B cell (primary cell): ENCODE data around the gene FTSJ3. TPM values are rescaled to one million over a fixed set of nuclear protein-coding genes. Genes with fewer than 3 reads are reported as not detected.
A peak's percentile ranks its signal among the peaks of the same experiment; 100 is the strongest.

ENCODE experiments used
- ATAC-seq: fragments of 200-7000 bp; cut with Tn5 transposase; one replicate; pipeline ENCODE4 v1.10.0; 2021; ENCODE audit warnings: low read depth, mild to moderate bottlenecking, moderate number of reproducible peaks, moderate library complexity
- CTCF ChIA-PET: fragments of 350-600 bp; sonication (Branson Sonifier 250); formaldehyde crosslinking; loops from one replicate; lab custom pipeline; 2021; ENCODE audit warnings: antibody characterized with exemption, inconsistent platforms; lab: Charles Lee
- POLR2A ChIA-PET: fragments of 350-600 bp; sonication (Branson Sonifier 250); formaldehyde crosslinking; loops from one replicate; lab custom pipeline; 2021; ENCODE audit warnings: antibody characterized with exemption; lab: Charles Lee
- DNase-seq: peaks from one replicate; pipeline ENCODE4 v3.0.0; 2013
- H2AFZ ChIP-seq: 2 replicates; pipeline ENCODE4 v1.6.1; 2012; ENCODE audit warnings: mild to moderate bottlenecking, low read depth, low read length; ENCODE audit not compliant: insufficient read depth, poor library complexity, severe bottlenecking
- H3K27ac ChIP-seq, 2 donors: 1 replicate in 1 of 2; 2 replicates in 1 of 2; pipeline ENCODE4 v1.5.1; 2012 to 2013; ENCODE audit warnings: low read length in 2 of 2, mild to moderate bottlenecking in 2 of 2, moderate library complexity in 1 of 2
- H3K27me3 ChIP-seq, 4 experiments: fragments of 200-600 bp in 1 of 4; sonication (generic) in 1 of 4; replicated peaks in 1 of 4; 1 replicate in 2 of 4; 2 replicates in 2 of 4; pipeline versions ENCODE4 v1.6.1 to v1.7.0; 2013 to 2016; ENCODE audit warnings: low read length in 3 of 4, mild to moderate bottlenecking in 2 of 4, mixed read lengths in 1 of 4, moderate library complexity in 1 of 4; ENCODE audit not compliant: insufficient read depth in 4 of 4, control insufficient read depth in 3 of 4; ENCODE audit errors: control extremely low read depth in 1 of 4
- H3K36me3 ChIP-seq, 2 experiments: replicated peaks in 1 of 2; 1 replicate in 1 of 2; 2 replicates in 1 of 2; pipeline versions ENCODE4 v1.6.1 to v1.7.1; 2013; ENCODE audit warnings: low read length in 1 of 2; ENCODE audit not compliant: insufficient read depth in 2 of 2, control insufficient read depth in 1 of 2; ENCODE audit errors: control extremely low read depth in 1 of 2, extremely low read depth in 1 of 2
- H3K4me1 ChIP-seq, 2 donors: fragments of 200-600 bp in 1 of 2; sonication (generic) in 1 of 2; 1 replicate in 1 of 2; 2 replicates in 1 of 2; pipeline versions ENCODE4 v1.5.1 to v1.6.1; 2013 to 2017; ENCODE audit warnings: low read length in 2 of 2; ENCODE audit not compliant: control insufficient read depth in 2 of 2, insufficient read depth in 2 of 2
- H3K4me2 ChIP-seq: replicated peaks from 2 replicates; pipeline ENCODE3; 2012; ENCODE audit warnings: mild to moderate bottlenecking, low read depth, low read length; ENCODE audit not compliant: poor library complexity, severe bottlenecking
- H3K4me3 ChIP-seq, 5 experiments: fragments of 200-600 bp in 1 of 5; sonication (generic) in 1 of 5; 1 replicate in 3 of 5; 2 replicates in 2 of 5; pipeline versions ENCODE4 v1.5.1 to v1.7.0; 2011 to 2016; ENCODE audit warnings: low read length in 4 of 5, mild to moderate bottlenecking in 4 of 5, low read depth in 2 of 5, control low read depth in 1 of 5, moderate library complexity in 1 of 5; ENCODE audit not compliant: insufficient read depth in 1 of 5; ENCODE audit errors: control extremely low read depth in 1 of 5, extremely low read depth in 1 of 5
- H3K79me2 ChIP-seq: fragments of 200-600 bp; sonication (generic); one replicate; pipeline ENCODE4 v1.6.0; 2016; ENCODE audit warnings: low read length; ENCODE audit not compliant: control insufficient read depth, insufficient read depth
- H3K9ac ChIP-seq: fragments of 200-600 bp; sonication (generic); 2 replicates; pipeline ENCODE4 v1.6.1; 2017; ENCODE audit warnings: mild to moderate bottlenecking, low read length, moderate library complexity
- H3K9me3 ChIP-seq, 3 donors: one replicate each; pipeline versions ENCODE4 v1.6.1 to v1.7.1; 2013; ENCODE audit warnings: low read length in 2 of 3; ENCODE audit not compliant: control insufficient read depth in 2 of 3, insufficient read depth in 1 of 3; ENCODE audit errors: control extremely low read depth in 1 of 3
- H4K20me1 ChIP-seq: 2 replicates; pipeline ENCODE4 v1.6.0; 2012; ENCODE audit warnings: mild to moderate bottlenecking, low read length; ENCODE audit not compliant: insufficient read depth, control insufficient read depth, poor library complexity, severe bottlenecking
- H3K27ac Mint-ChIP-seq: one replicate; pipeline ENCODE4 v1.8.0; 2021; ENCODE audit warnings: mixed read lengths
- H3K27me3 Mint-ChIP-seq: one replicate; pipeline ENCODE4 v1.8.0; 2021; ENCODE audit warnings: mixed read lengths
- H3K4me1 Mint-ChIP-seq: one replicate; pipeline ENCODE4 v1.8.0; 2021; ENCODE audit warnings: mixed read lengths
- H3K4me3 Mint-ChIP-seq: one replicate; pipeline ENCODE4 v1.8.0; 2021; ENCODE audit warnings: mixed read lengths
- H3K9me3 Mint-ChIP-seq: one replicate; pipeline ENCODE4 v1.8.0; 2022; ENCODE audit warnings: mixed read lengths; ENCODE audit not compliant: insufficient read depth
- CTCF ChIP-seq: fragments of 200-600 bp; IDR thresholded peaks from one replicate; pipeline ENCODE4 v1.8.0; 2022; ENCODE audit warnings: antibody characterized with exemption, mild to moderate bottlenecking
- EZH2 ChIP-seq: IDR thresholded peaks from 2 replicates; pipeline ENCODE4 v1.6.1; 2012; ENCODE audit warnings: borderline replicate concordance, low read depth, mild to moderate bottlenecking, moderate library complexity, low read length; ENCODE audit not compliant: insufficient read depth, poor library complexity, severe bottlenecking
- WGBS: methylation state at CpG from one replicate; pipeline ENCODE4 v1.1.5; 2013; ENCODE audit warnings: missing lambda C conversion rate; ENCODE audit not compliant: insufficient coverage; 5-methylcytosine and 5-hydroxymethylcytosine counted together
- intact Hi-C: fragments of 100-400 bp; cut with micrococcal nuclease; formaldehyde crosslinking; loops from one replicate; pipeline ENCODE4 v1.10.0; 2022
- polyA plus RNA-seq: library from polyadenylated mRNA; depleted of rRNA; stranded (reverse); fragments of >200 nt; gene quantifications from 2 replicates; pipeline ENCODE4 v1.2.3, GENCODE V29; 2012
- total RNA-seq, 2 donors: library from RNA; stranded (reverse); fragments of 120-200 nt in 1 of 2; gene quantifications; 1 replicate in 1 of 2; 2 replicates in 1 of 2; pipeline versions ENCODE4 v1.2.3 to v1.2.4, GENCODE V29; 2013 to 2022

The FTSJ3 gene
- total and polyA plus RNA-seq, 2 donors (not counting 1 experiment from before 2014, with no cell fraction given): 26.5 to 75.9 TPM

DNA sequence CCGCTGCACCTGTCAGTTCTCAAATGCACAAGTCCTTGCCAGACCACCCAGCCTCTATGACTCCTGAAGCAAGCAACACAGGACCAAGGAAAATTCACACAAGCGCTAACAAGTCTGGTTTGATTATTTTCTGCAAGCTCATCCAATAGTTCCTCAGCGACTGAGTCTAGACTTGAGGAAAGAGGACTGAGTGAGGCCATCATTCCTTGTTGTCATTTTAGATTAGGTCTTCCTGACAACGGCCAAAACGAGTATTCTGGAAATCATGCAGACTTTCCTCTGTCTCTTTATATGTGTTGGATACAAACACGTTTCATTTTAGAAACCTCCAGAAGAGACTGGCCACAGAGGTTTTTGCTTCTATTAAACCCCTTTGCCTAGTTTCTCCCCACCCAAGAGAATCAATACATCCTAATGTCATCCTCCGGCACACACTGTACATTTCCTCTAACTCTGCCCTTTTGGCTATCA lies 54.6 kb downstream of the FTSJ3 start:
- Histone ChIP-seq H3K79me2 (peaks cover 87% of the 10 kb centered on the region), H3K9ac (peak overlapping the region; percentile 92), H3K9me3 (no peaks in the 10 kb centered on the region), H3K4me1 (peaks cover 28 to 34% of the 10 kb centered on the region in 2 donors), H2AFZ (peak overlapping the region; percentile 93), H3K36me3 (peaks cover 4 to 17% of the 10 kb centered on the region in 2 experiments), H3K4me3 (peak overlapping the region; percentile 78 to 99 (median 89)), H3K27ac (peak overlapping the region; percentile 78 to 94), H4K20me1 (peaks cover 41% of the 10 kb centered on the region), H3K27me3 (no peaks in the 10 kb centered on the region), H3K4me2 (peak overlapping the region; percentile 88)
- ChIA-PET CTCF (interaction anchor here (0.7 to 3.2 kb wide), 7 partner anchors 8 to 78 kb away, joined by 3 to 15 read pairs (median 6); partner anchors contain the start of gene STRADA), POLR2A (interaction anchor here (0.6 to 4.1 kb wide), 14 partner anchors 11 to 734 kb away, joined by 4 to 113 read pairs (median 6); partner anchors contain the start of genes CEP95, DCAF7, DDX5 and FTSJ3)
- no peaks in the 10 kb centered on the region for H3K27me3 Mint-ChIP-seq
- TF ChIP-seq EZH2: no peak
- no peak for TF ChIP-seq CTCF
- H3K9me3 Mint-ChIP-seq: no peaks in the 10 kb centered on the region
- DNase-seq (no peak), ATAC-seq (no peak)
- H3K27ac Mint-ChIP-seq: peak overlapping the region; percentile 99
- 8% methylated on average over 5 of the region's 7 CpGs for WGBS
- peak overlapping the region; percentile 98 for H3K4me3 Mint-ChIP-seq
- intact Hi-C loops: loop anchor here (1.0 to 5.0 kb wide), 8 partner anchors 32 to 374 kb away; partner anchors contain the start of genes DCAF7, FTSJ3, ICAM2 and MAP3K3
- H3K4me1 Mint-ChIP-seq: peaks cover 49% of the 10 kb centered on the region

Other genes starting within 250 kb of the FTSJ3 start
- 15.9 and 17.2 TPM in 2 replicates for gene TACO1, start 226.8 kb downstream of the FTSJ3 start, total RNA-seq
- gene TACO1, start 226.8 kb downstream of the FTSJ3 start, polyA plus RNA-seq: 5.8 and 9.7 TPM in 2 replicates
- gene MAP3K3, start 205.2 kb downstream of the FTSJ3 start, total RNA-seq: 74.7 and 80.0 TPM in 2 replicates
- 49.1 and 53.8 TPM in 2 replicates for gene MAP3K3, start 205.2 kb downstream of the FTSJ3 start, polyA plus RNA-seq
- gene LIMD2, start 127.5 kb downstream of the FTSJ3 start, total RNA-seq: 575 and 587 TPM in 2 replicates
- 1,105 and 1,396 TPM in 2 replicates for gene LIMD2, start 127.5 kb downstream of the FTSJ3 start, polyA plus RNA-seq
- 87.4 and 93.2 TPM in 2 replicates for gene STRADA, start 85.9 kb downstream of the FTSJ3 start, total RNA-seq
- 45.2 and 48.1 TPM in 2 replicates for gene STRADA, start 85.9 kb downstream of the FTSJ3 start, polyA plus RNA-seq
- 36.2 and 39.7 TPM in 2 replicates for gene CCDC47, start 54.1 kb downstream of the FTSJ3 start, total RNA-seq
- gene CCDC47, start 54.1 kb downstream of the FTSJ3 start, polyA plus RNA-seq: 7.4 and 12.9 TPM in 2 replicates
- gene DDX42, start 53.5 kb downstream of the FTSJ3 start, total RNA-seq: 170 and 181 TPM in 2 replicates
- 61.6 and 118 TPM in 2 replicates for gene DDX42, start 53.5 kb downstream of the FTSJ3 start, polyA plus RNA-seq
- gene PSMC5, start 232 bp downstream of the FTSJ3 start, total RNA-seq: 84.7 and 87.1 TPM in 2 replicates
- gene PSMC5, start 232 bp downstream of the FTSJ3 start, polyA plus RNA-seq: 104 and 113 TPM in 2 replicates
- gene SMARCD2, start 15.0 kb upstream of the FTSJ3 start, total RNA-seq: 124 and 125 TPM in 2 replicates
- gene SMARCD2, start 15.0 kb upstream of the FTSJ3 start, polyA plus RNA-seq: 56.9 and 60.6 TPM in 2 replicates
- not detected in 2 replicates for gene CSH2, start 46.0 kb upstream of the FTSJ3 start, total RNA-seq
- gene CSH2, start 46.0 kb upstream of the FTSJ3 start, polyA plus RNA-seq: not detected in 2 replicates
- not detected in 2 replicates for gene GH2, start 54.3 kb upstream of the FTSJ3 start, total RNA-seq
- gene GH2, start 54.3 kb upstream of the FTSJ3 start, polyA plus RNA-seq: not detected in 2 replicates
- not detected in 2 replicates for gene CSH1, start 68.9 kb upstream of the FTSJ3 start, total RNA-seq
- gene CSH1, start 68.9 kb upstream of the FTSJ3 start, polyA plus RNA-seq: not detected in 2 replicates
- not detected in 2 replicates for gene CSHL1, start 83.6 kb upstream of the FTSJ3 start, total RNA-seq
- not detected in 2 replicates for gene CSHL1, start 83.6 kb upstream of the FTSJ3 start, polyA plus RNA-seq
- gene GH1, start 91.2 kb upstream of the FTSJ3 start, total RNA-seq: 1.7 and 2.7 TPM in 2 replicates
- gene GH1, start 91.2 kb upstream of the FTSJ3 start, polyA plus RNA-seq: 2.3 and 3.5 TPM in 2 replicates
- 891 and 915 TPM in 2 replicates for gene CD79B, start 104.7 kb upstream of the FTSJ3 start, total RNA-seq
- 675 and 1,100 TPM in 2 replicates for gene CD79B, start 104.7 kb upstream of the FTSJ3 start, polyA plus RNA-seq
- gene SCN4A, start 145.3 kb upstream of the FTSJ3 start, total RNA-seq: 1.1 TPM in 2 replicates
- 1.4 and 2.2 TPM in 2 replicates for gene SCN4A, start 145.3 kb upstream of the FTSJ3 start, polyA plus RNA-seq
- gene PRR29, start 170.7 kb upstream of the FTSJ3 start, total RNA-seq: not detected in 2 replicates
- 0.03 and 0.07 TPM in 2 replicates for gene PRR29, start 170.7 kb upstream of the FTSJ3 start, polyA plus RNA-seq
- 48.7 and 55.7 TPM in 2 replicates for gene ICAM2, start 193.0 kb upstream of the FTSJ3 start, total RNA-seq
- 109 and 149 TPM in 2 replicates for gene ICAM2, start 193.0 kb upstream of the FTSJ3 start, polyA plus RNA-seq